Activated CD4-positive, alpha-beta T cell treated with anti-CD3 and anti-CD28 coated beads, Interleukin-2, Interleukin-4, amounts not matched to agents 100 ng/mL and 50 ng/mL, durations not matched to agents 16 hours and 8 hours (primary cell): ENCODE measurements around the gene TTBK1.
A peak's percentile ranks its signal among the peaks of the same experiment; 100 is the strongest.

Experiments used
- DNase-seq: peaks from one replicate; pipeline ENCODE4 v3.0.0-alpha.2; 2020; ENCODE audit warnings: low spot score

Gene TTBK1

GRCh38 chr6:43223175-43223574 lies 20.1 kb upstream of the TTBK1 start:
- no peak for DNase-seq

- no peak for DNase-seq
Measured at GRCh38 chr6:43226192-43226851, 17.0 kb upstream of the TTBK1 start.

- peak; percentile 81 for DNase-seq
Measured at GRCh38 chr6:43228951-43229802, 14.1 kb upstream of the TTBK1 start, which contains the start of gene DNPH1. Gene DNPH1, minus strand, starts transcription at chr6:43229481. Its CDS starts 25 bp downstream, at chr6:43229456.

DNA sequence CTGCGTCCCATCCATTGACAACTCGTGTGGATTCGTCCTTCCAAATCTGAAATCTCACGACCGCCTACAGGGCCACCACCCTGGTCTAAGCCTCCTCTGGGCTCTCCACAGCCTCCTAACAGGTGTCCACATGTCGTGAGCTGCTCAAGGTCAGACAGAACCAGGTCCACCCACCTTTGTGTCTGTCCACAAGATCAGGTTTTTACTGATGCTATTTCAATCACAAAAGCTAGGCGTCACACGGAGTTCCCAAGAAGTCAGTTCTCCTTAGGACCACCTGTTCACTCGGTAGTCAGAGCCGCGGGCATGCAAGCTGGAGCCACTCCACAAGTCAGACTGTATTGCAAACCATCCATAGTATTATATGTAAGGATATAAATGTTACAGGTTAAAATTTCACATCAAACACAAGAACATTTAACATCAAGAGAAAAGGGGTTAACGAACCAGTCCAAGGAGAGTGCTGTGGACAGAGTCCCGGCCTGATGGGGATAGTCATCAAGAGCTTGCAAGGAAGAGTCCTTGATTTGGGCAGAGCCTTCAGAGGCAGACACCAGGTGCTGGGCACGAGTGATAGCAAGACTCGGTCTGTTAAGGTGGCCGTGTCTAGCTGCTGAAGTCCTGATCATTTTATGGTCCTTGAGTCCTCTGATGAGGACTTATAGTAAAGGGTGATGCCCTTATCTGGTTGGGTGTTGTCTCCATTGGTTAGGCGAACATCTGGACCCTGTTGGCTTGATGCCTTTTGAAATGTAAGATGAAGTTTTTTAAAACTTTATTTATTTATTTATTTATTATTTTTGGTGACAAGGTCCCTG lies 13.3 kb upstream of the TTBK1 start:
- no peak for DNase-seq

DNA sequence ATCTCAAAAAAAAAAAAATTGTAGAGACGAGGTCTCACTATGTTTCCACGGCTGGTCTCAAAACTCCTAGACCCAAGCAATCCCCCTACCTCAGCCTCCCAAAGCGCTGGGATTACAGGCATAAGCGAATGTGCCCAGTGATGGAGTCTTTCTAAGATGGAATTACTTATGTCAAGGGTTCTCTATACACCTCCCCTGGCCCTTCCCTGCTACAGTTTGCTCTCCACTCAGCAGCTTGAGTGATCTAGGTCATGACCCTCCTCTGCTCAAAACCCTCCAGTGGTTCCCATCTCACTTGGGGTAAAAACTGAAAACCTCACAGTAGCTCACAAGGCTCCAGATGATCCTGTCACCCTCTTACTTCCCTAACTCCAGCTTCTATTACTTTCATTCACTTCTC lies 12.2 kb upstream of the TTBK1 start:
- DNase-seq = no peak

DNA sequence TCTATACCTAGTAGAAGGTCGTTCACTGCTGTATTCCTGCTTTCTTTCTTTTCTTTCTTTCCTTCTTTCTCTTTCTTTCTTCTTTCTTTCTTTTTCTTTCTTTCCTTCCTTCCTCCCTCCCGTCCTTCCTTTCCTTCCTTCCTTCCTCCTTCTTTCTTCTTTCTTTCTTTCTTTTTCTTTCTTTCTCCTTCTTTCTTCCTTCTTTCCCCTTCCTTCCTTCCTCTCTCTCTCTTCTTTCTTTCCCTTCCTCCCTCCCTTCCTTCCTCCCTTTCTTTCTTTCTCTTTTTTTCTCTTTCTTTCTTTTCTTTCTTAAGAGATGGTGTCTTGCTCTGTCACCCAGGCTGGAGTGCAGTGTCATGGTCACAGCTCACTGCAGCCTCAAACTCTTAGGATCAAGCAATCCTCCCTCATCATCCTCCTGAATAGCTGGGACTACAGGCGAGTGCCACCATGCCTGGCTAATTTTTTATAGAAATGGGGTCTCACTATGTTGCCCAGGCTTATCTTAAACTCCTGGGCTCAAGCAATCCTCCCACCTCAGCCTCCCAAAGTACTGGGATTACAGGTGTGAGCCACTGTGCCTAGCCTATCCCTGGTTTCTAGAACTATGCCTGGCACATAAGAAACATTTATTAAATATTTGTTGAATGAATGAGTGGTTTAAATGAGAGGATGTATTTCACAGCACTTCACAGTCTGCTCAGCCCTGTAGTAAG lies 11.4 kb upstream of the TTBK1 start:
- no peak for DNase-seq

GRCh38 chr6:43235841-43236240 lies 7.4 kb upstream of the TTBK1 start:
- DNase-seq = no peak

GRCh38 chr6:43239054-43239453 lies 4.2 kb upstream of the TTBK1 start:
- DNase-seq = no peak

- DNase-seq = no peak
Measured at GRCh38 chr6:43240950-43241349, 2.3 kb upstream of the TTBK1 start.

DNA sequence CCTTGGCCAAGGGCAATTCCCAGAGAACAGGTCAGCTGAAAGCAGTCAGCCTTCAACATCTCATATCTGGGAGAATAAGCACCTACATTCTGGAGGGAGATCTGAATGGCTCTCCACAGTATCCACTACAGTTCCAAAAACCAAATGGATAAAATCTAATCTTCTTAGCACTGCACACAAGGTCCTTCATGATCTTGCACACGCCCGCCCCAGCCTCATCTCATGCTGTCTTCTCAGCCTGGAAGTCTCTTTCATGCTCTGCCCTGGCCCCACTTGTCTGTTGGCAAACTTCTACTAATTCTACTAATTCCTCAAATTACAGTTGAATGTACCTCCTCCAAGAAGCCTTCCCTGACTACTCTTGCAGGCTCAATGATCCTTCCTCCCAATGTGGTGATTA lies 1.8 kb upstream of the TTBK1 start:
- no peak for DNase-seq

DNA sequence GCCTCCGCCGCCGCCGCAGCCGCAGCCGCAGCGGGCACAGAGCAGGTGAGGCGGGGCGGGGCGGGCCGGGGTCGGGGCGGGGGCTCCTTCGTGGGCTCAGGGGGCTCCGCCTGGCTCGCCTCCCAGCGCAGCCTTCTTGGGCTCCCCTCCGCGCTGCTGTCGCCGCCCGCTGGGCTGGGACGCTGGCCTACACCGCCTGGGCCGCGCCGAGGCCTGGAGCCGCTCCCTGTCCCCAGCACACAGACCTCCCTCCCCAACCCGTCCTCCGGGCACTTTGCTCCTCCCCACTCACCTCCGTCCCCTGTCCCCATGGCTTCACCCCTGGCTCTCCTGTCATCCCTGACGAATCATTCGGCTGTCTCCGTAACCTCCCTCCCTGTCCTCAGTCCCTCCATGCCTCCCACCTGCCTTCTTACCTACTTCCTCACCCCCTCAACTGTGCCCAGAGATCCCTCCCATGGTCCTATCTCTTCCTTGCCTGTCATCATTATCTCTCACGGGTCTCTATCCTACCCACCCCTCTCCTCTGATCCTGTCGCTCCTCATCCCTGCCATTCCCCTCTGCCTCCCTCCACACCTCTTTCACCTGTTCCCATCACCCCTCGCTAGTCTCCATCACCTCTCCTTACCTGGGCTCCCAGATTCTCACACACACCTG lies 512 bp downstream of the TTBK1 start:
- DNase-seq = no peak

GRCh38 chr6:43246301-43247113 lies 3.2 kb downstream of the TTBK1 start:
- DNase-seq = peak; percentile 40

- DNase-seq = peak; percentile 87
Measured at GRCh38 chr6:43247114-43247999, 4.1 kb downstream of the TTBK1 start.

DNA sequence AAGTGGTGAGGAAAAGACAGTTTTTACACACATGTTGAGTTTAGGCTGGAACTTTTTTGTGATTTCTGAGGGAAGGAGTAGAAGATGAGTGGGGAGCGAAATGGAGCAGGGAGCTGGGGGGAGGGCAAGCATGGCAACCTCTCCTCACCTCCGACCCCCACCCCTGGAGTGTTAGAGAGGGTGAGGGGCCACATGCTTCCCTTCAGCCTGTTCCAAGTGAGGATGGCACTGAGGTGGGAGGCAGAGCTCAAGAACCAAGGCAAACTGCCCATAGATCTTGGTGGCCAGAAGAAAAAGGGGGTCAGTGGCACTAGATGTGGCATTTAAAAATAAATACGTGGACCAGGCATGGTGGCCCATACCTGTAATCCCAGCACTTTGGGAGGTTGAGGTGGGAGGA lies 4.8 kb downstream of the TTBK1 start:
- no peak for DNase-seq

DNA sequence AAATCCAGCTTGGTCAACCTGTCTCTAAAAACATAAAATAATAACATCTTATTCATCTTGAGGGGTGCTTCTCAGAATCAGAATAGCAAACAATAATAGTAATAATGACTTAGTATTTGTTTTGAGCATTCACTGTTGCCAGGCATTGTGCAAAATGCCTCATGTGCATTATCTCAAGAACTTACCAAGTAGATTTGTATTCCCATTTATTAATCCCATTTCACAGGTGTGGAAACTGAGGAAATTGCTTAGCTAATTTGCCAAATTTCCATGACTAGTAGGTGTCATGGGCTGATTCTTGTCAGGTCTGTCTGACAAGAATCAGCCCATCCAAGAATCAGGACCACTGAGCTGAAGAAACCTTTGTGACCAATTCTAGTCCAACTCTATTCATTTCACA lies 5.5 kb downstream of the TTBK1 start:
- no peak for DNase-seq

DNA sequence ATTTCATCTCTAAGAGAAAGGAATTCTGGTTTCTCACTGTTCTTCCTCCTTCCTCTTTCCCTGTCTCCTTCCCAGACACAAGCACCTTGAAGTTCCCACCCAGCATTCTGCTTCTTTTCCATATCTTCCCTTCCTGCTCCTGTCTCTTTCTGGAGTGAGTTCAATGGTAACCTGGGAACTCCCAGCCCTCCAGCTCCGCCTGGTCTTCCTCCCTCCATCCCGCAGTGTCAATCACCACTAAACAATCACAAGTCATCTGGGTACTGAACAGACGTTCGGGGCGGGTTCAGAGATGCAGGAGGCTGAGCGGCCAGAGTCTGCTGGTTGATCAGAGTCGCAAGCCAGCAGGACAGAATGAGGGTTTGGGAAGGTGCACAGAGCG lies 7.7 kb downstream of the TTBK1 start:
- no peak for DNase-seq

GRCh38 chr6:43253401-43253800 lies 10.1 kb downstream of the TTBK1 start:
- DNase-seq = no peak

DNA sequence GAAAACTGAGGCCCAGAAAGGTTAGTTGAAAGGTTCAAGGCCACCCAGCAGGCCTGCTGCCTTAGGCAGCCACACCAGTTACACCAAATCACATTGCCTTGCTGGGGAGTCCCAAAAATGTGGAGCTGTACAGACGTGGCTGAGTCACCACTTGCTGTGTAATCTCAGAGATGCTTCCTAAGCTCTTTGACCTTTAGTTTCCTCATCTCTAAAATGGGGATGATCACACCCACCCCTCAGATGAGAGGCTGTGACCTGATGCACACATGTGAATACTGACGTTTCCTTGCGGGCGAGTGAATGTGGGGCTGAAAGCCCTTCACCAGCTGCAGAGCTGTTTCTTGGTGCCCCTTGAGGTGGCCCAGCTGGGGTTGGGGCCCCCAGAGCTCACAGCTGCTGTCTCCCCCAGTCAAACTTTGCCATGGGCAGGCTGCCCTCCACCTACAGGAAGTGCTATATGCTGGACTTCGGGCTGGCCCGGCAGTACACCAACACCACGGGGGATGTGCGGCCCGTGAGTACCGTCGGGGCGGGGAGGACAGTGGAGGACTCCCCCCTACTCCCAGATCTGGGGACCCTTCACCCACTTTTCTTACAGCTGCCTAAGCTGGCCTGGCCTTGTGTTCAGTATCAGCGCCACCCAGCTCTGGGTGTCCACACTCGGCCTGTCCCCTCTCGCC lies 11.0 kb downstream of the TTBK1 start:
- peak; percentile 36 for DNase-seq

DNA sequence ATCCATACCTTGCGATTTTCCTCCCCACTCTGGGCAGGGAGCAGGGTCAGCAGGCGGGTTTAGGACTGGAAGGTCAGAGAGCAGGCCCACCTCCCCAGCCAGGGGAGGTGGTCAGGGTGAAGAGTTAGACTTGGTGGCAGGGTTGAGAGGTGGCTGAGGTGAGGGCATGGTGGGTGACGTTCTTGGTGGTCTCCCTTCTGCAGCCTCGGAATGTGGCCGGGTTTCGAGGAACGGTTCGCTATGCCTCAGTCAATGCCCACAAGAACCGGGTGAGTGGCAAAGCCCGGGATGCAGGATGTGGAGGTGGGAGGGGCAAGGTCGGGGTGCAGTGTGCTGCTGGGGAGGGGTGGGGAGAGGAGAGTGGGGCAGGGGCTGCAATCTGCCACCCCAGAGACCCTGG lies 11.6 kb downstream of the TTBK1 start:
- no peak for DNase-seq
